GM20431 (cell line): ENCODE results near the gene CD4.
"Not testable (repeated sequence)": the region's sequence is repeated elsewhere in the genome, so short reads cannot be mapped to it uniquely, and the experiment has no call there.

Experiments used
- in situ Hi-C: fragments of 300-500 bp; cut with MseI, MboI; formaldehyde crosslinking; loops from one replicate; pipeline ENCODE4 v1.15.0; 2020; ENCODE audit warnings: low sequenced_read_pairs; ENCODE audit not compliant: unreplicated experiment

Gene CD4

GRCh38 chr12:6858799-6859198, 69.5 kb downstream of the CD4 start:
- in situ Hi-C loops = no loop called here

GRCh38 chr12:6860116-6860515, 70.8 kb downstream of the CD4 start:
- in situ Hi-C loops = no loop called here

- in situ Hi-C loops = no loop called here
These were observed 71.6 kb downstream of the CD4 start for GRCh38 chr12:6860942-6861341.

DNA sequence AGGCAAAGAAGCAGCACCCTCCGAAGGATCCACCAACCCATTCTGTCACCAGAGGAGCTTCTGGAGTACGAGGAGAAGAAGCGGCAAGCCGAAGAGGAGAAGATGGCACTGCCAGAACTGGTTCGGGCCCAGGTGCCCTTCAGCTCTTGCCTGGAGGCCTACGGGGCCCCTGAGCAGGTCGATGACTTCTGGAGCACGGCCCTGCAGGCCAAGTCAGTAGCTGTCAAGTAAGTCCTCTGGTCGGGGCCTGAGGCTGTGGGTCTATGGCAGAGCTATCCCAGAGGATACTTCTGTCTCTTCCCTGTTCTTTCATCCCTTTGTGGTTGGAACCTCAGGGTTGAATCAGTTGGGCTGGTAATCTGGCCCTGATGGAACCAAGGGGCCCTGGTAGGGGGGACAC, 72.1 kb downstream of the CD4 start:
- in situ Hi-C loops = no loop called here

GRCh38 chr12:6863033-6863432, 73.7 kb downstream of the CD4 start:
- in situ Hi-C loops = no loop called here

GRCh38 chr12:6863586-6864321, 74.4 kb downstream of the CD4 start:
- in situ Hi-C loops = no loop called here

DNA sequence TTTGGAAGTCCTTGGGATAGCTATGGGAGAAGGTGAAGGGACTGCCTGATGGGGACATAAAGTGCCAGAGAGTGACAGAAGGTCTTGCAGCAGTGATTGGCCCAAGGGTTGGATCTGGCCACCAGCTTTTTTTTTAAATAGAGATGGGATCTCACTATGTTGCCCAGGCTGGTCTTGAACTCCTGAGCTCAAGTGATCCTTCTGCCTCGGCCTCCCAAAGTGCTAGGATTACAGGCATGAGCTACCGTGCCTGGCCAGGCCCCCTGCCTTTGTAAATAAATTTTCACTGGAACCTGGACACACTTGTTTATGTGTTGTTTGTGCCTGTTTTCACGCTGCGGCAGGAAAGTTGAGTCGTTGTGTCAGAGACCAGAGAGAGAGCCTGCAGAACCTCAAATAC, 76.0 kb downstream of the CD4 start:
- in situ Hi-C loops = not testable (repeated sequence)

- in situ Hi-C loops = no loop called here
These were observed 77.0 kb downstream of the CD4 start for GRCh38 chr12:6866163-6866919.

DNA sequence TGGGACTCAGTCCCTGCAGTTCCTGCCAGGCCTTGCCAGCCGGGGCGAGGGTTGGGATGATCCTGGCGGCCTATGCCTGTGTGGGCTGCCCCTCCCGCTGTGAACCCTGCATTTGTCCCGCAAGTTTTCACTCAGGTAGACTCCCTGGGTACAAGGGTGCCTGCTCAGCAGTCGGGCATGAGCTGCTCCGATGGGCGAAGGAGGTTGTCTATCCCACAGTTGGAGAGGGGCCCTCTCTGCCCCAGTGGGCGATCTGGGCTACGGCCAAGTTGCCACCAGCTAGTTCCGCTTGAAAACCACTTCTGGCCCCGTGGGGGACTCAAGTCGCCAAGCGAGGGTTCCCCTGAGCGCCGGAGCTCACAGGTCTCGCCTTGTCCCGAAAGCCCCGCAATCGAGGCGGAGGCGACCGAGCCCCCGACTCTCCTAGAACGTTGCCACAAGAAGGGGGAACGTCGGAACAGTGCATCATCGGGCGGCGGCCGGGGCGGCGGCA, 77.6 kb downstream of the CD4 start:
- in situ Hi-C loops = no loop called here

- in situ Hi-C loops = no loop called here
These were observed 78.3 kb downstream of the CD4 start, which contains the start of gene TPI1 for GRCh38 chr12:6867413-6868210. TSS of gene TPI1 (plus strand) at chr12:6867531. CDS start at chr12:6867567, 36 bp downstream.

GRCh38 chr12:6868211-6869048, 79.1 kb downstream of the CD4 start:
- in situ Hi-C loops = no loop called here

GRCh38 chr12:6869049-6870021, 80.0 kb downstream of the CD4 start:
- in situ Hi-C loops = no loop called here

DNA sequence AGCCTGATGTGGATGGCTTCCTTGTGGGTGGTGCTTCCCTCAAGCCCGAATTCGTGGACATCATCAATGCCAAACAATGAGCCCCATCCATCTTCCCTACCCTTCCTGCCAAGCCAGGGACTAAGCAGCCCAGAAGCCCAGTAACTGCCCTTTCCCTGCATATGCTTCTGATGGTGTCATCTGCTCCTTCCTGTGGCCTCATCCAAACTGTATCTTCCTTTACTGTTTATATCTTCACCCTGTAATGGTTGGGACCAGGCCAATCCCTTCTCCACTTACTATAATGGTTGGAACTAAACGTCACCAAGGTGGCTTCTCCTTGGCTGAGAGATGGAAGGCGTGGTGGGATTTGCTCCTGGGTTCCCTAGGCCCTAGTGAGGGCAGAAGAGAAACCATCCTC, 81.0 kb downstream of the CD4 start:
- in situ Hi-C loops = not testable (repeated sequence)
